GM18951 (cell line): ENCODE measurements around the gene PROCR.
"Not testable (repeated sequence)": the region's sequence is repeated elsewhere in the genome, so short reads cannot be mapped to it uniquely, and the experiment has no call there.

Experiments used
- POLR2A ChIP-seq: IDR thresholded peaks from 4 replicates; pipeline ENCODE4 v1.6.1; 2011; ENCODE audit warnings: mild to moderate bottlenecking; ENCODE audit not compliant: insufficient read length, insufficient read depth; ENCODE audit errors: extremely low read depth
- in situ Hi-C: fragments of 300-500 bp; cut with MboI; formaldehyde crosslinking; loops from one replicate; pipeline ENCODE4 v1.12.0; 2022; ENCODE audit warnings: low sequenced_read_pairs, mixed read lengths, inconsistent platforms; ENCODE audit not compliant: unreplicated experiment

PROCR gene

DNA sequence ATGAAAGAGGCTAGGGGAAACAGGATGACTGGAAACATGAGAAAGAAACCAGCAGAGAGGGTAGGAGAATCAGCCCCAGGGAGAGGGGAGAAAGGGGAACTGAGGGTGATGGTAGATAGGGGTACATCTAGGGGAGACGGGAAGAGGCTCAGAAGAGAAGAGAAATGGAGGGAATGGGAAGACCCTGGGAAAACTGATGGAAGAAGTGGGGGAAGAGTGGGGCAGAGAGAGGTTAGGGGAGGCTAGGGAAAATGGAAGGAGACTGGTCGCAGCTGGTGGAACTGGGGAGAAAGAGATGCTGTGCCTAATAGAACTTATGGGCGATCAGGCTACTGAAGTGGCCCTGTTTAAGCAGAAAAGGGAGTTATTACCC lies 548 bp downstream of the PROCR start:
- no peak for TF ChIP-seq POLR2A
- in situ Hi-C loops = no loop called here

DNA sequence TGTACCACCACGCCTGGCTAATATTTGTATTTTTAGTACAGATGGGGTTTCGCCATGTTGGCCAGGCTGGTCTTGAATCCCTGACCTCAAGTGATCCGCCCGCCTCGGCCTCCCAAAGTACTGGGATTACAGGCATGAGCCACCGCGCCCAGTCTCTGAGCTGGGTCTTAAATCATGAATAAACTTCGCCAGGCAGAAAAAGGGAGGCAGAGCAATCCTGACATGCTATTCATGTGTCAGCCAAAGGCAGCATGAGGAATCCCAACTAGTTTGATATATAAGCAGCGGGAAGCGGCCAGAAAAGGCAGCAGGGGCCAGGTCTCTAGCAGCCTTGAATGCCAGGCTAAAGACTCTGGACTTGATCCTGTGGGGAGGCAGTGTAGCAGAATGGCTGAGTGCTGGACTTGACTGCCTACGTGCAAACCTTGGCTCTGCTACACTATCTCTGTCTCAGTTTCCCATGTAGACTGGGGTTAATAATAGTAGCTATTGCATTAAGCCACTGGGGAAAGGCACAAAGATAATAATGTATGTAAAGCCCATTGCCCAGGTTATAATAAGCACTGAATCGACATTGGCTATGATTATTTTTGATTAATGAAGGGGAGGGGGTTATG lies 1.8 kb downstream of the PROCR start:
- in situ Hi-C loops = no loop called here
- TF ChIP-seq POLR2A = no peak

DNA sequence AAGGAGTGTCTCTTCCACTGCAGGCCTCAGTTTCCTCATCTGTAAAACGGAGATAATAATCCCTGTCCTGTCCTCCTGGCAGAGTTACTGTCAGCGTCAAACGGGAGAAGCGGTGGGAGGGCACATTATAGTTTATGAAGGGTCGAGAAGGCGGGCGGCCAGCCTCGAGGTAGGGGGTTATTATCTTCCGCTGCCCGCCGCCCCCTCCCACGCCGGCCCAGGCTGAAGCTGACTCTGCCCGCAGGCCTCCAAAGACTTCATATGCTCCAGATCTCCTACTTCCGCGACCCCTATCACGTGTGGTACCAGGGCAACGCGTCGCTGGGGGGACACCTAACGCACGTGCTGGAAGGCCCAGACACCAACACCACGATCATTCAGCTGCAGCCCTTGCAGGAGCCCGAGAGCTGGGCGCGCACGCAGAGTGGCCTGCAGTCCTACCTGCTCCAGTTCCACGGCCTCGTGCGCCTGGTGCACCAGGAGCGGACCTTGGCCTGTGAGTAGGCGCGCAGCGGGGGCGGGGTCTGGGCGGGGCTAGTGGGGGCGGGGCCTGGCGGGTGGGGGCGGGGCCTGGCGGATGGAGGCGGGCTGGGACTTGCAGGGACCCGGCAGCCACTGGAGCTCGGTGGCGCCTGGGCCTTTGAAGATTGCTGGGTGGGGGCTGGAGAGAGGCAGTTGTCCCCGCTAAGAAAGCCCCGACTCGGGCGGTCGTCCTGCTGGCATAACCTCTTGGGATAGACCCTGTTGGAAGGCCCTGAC lies 2.8 kb downstream of the PROCR start:
- in situ Hi-C loops = no loop called here
- no peak for TF ChIP-seq POLR2A

DNA sequence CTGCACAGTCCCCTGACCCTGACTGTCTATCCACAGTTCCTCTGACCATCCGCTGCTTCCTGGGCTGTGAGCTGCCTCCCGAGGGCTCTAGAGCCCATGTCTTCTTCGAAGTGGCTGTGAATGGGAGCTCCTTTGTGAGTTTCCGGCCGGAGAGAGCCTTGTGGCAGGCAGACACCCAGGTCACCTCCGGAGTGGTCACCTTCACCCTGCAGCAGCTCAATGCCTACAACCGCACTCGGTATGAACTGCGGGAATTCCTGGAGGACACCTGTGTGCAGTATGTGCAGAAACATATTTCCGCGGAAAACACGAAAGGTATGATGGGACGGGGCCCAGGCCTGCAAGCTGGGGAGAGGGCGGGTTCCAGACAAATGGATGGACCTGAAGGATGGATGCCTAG lies 4.3 kb downstream of the PROCR start:
- in situ Hi-C loops = no loop called here
- no peak for TF ChIP-seq POLR2A

DNA sequence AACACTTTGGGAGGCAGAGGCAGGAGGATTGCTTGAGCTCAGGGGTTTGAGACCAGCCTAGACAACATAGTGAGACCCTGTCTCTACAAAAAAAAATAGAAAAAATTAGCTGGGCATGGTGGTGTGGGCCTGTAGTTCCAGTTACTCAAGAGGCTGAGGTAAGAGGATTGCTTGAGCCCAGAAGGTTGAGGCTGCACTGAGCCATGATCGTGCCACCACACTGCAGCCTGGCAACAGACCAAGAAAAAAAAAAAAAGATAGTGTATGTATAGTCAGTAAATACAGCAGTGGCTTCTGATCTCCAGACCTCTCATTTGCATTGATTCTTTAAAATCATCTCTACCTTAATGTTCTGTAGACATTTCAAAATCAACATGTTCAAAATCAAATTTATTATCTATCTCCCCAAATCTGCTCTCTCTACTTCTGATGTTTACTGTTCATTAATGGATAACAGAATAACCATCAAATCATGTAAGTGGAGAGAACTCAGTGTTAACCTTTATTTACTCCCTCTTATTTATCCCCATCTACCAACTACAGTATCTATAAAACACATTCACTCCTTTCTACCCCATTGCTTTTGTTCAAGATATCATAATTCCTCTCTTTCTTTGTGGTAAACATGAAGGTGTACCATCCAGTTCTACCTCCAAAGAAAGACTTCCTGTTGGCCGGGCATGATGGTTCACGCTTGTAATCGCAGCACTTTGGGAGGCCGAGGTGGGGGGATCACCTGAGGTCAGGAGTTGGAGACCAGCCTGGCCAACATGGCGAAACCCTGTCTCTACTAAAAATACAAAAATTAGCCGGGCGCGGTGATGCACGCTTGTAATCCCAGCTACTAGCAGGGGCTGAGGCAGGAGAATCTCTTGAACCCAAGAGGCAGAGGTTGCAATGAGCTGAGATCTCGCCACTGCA lies 7.7 kb downstream of the PROCR start:
- in situ Hi-C loops = no loop called here
- no peak for TF ChIP-seq POLR2A

DNA sequence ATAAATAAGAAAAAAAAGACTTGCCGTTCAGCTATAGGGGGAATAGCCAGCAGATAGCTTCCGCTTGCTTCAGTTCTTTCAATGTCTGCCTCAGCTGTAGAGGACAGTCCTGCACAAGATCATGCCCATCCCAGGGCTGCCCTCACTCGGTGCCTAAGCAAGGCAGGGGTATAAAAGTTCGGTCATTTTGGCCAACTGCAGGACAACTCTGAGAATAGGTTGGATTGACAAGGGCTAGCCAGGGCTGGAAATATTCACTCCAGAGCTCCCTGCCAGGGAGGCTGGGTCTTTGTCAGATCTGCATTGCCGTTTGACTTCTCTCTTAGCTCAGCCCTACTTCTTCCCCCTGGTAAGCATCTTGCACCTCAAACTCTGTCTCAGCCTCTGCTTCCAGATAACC lies 8.4 kb downstream of the PROCR start:
- no peak for TF ChIP-seq POLR2A
- in situ Hi-C loops = no loop called here

DNA sequence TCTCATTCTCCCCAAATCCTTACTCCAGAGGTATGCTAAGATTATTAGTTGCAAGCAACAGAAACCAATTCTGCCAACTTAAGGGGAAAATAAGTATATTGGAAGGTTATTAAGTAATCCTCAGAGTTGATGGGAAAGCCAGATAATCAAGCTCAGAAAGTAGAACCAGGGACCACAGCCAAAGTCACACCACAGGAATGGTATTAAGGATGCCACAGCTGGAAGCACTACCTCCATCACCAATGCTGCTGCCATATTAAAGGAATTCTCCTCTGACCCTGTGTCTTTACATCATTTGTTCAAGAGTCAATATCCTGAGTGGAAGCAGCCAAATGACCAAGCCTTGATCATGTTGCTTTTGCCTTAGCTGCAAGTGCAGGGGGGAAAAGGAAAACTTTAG lies 9.9 kb downstream of the PROCR start:
- in situ Hi-C loops = no loop called here
- TF ChIP-seq POLR2A = no peak

DNA sequence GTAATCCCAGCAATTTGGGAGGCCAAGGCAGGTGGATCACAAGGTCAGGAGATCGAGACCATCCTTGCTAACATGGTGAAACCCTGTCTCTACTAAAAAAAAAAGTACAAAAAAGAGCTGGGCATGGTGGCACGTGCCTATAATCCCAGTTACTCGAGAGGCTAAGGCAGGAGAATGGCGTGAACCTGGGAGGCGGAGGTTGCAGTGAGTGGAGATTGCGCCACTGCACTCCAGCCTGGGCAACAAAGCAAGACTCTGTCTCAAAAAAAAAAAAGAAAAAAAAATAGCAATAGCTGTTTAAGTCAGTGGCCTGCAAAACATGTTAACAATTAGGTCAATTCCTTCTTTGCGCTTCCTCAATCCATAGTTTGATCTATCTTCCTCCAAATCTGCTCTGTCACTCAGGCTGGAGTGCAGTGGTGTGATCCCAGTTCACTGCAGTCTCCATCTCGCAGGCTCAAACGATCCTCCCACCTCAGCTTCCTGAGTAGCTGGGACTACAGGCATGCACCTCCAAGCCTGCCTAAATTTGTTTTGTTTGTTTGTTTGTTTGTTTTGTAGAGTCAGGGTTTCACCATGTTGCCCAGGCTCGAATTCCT lies 14.9 kb downstream of the PROCR start:
- in situ Hi-C loops = not testable (repeated sequence)

DNA sequence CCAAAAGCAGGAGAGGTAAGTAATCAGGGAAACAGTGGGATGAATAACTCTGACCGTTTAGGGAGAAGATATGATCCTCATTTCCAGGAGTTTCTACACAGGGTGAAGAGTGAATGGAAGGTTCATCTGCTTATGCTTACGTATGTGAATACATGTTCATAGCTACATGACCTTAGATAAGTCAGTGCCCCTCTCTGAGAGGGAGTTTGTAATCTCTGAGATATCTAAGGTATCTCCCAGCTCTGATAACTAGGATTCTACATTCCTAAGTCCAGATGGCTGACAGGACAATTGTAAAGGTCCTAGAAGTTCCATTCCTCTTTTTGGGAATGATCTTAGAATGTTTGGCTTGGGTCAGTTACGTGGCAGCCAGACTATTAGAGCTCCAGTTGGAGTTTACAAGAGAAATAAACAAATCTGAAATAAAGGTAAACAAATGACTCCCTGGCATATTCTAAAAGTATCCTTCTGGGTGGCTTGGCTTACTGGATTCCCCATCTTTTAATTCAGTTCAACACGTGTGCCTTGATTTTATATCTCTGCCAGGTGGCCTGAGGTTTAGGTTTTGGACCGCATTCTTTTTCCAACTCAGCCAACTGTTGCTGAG lies 15.8 kb downstream of the PROCR start:
- in situ Hi-C loops = no loop called here
- TF ChIP-seq POLR2A = no peak

DNA sequence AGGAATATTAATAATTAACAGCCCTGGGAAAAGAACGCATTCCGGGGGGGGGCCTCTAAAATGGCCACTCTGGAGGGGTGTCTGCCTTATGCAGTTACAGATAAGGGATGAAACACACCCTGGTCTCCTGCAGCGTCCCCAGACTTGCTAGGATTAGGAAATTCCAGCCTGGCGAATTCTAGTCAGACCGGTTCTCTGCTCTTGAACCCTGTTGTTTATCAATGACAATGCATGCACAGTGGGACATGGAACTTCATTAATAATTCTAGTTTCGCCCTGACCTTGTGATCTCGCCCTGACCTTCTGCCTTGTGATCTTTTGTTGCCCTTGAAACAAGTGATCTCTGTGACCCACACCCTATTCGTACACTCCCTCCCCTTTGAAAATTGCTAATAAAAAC lies 17.4 kb downstream of the PROCR start:
- in situ Hi-C loops = not testable (repeated sequence)

DNA sequence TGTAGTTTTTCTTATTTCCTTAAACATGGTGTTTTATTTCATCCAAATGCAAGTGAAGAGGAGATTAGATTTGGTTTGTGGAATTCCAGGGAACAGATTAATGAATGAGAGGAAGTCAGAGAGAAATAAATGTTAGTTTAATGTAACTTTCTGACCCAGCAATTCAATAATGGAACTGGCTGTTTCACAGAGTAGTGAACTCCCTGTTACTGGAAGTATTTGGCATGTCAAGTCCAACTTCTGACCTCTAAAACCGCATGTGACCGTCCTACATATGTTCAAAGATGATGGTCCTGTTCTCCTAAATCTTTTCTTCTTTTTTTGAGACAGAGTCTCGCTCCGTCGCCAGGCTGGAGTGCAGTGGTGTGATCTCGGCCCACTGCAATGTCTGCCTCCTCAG lies 18.7 kb downstream of the PROCR start:
- in situ Hi-C loops = no loop called here
- no peak for TF ChIP-seq POLR2A

DNA sequence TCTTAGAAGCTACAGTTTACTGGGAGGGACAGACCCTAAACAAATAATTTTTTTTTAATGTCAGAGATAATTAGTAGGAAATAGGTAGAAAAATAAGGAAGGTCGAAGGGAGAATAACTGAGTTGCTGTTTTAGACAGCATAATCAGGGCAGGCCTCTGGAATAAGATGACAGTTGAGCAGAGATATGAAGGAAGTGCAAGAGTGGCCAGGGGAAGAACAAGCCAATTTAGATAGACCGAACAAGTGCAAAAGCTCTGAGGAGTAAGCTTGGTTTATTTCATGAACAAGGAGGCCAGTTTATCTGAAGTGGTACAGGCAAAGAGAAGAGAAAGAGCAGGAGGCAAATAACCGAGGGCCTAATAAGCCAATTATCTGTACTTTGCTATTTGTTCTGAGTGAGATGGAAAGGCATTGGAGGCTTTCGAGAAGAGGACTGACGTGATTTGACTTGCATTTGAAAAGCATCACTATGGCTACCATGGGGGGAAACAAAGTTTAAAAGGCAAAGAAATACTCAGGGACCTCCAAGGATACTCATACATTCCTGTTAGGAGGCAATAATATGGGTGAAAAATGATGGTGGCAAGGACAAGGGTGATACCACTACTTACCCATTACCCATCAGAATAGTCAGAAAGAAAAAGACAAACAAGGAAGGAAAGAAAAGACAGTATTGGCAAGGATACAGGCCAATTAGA lies 19.7 kb downstream of the PROCR start:
- in situ Hi-C loops = no loop called here
- no peak for TF ChIP-seq POLR2A
